Glutamatergic neuron (in vitro differentiated cells): ENCODE results near the gene CXCL5. TPM values are rescaled to one million over a fixed set of nuclear protein-coding genes. Genes with fewer than 3 reads are reported as not detected.

ENCODE experiments used
- DNase-seq: peaks from one replicate; pipeline ENCODE4 v3.0.0; 2022
- H3K27ac Mint-ChIP-seq: one replicate; pipeline ENCODE4 v1.8.0; 2020; ENCODE audit warnings: mild to moderate bottlenecking, mixed read lengths, inconsistent platforms; ENCODE audit not compliant: unreplicated experiment
- H3K27me3 Mint-ChIP-seq: one replicate; pipeline ENCODE4 v1.8.0; 2020; ENCODE audit warnings: mild to moderate bottlenecking, moderate library complexity, mixed read lengths, inconsistent platforms; ENCODE audit not compliant: unreplicated experiment
- H3K36me3 Mint-ChIP-seq: one replicate; pipeline ENCODE4 v1.8.0; 2020; ENCODE audit warnings: mild to moderate bottlenecking, mixed read lengths, inconsistent platforms; ENCODE audit not compliant: unreplicated experiment
- H3K4me1 Mint-ChIP-seq: one replicate; pipeline ENCODE4 v1.8.0; 2020; ENCODE audit warnings: mild to moderate bottlenecking, low read depth, mixed read lengths, inconsistent platforms; ENCODE audit not compliant: unreplicated experiment
- H3K4me3 Mint-ChIP-seq: one replicate; pipeline ENCODE4 v1.8.0; 2020; ENCODE audit warnings: mild to moderate bottlenecking, mixed read lengths, inconsistent platforms; ENCODE audit not compliant: unreplicated experiment
- H3K9me3 Mint-ChIP-seq: one replicate; pipeline ENCODE4 v1.8.0; 2020; ENCODE audit warnings: mild to moderate bottlenecking, moderate library complexity, mixed read lengths, inconsistent platforms; ENCODE audit not compliant: unreplicated experiment
- CTCF ChIP-seq: fragments of 200-600 bp; sonication (generic); IDR thresholded peaks from one replicate; pipeline ENCODE4 v1.5.0; 2021; ENCODE audit not compliant: partially characterized antibody, unreplicated experiment
- total RNA-seq: library from RNA; stranded (reverse); fragmentation: NEBNext Ultra II Directional; extraction: Animal tissue kit (Norgen Biotek cat#: 25700); gene quantifications from one replicate; pipeline ENCODE4 v1.2.1, GENCODE V29; 2021; ENCODE audit not compliant: unreplicated experiment

CXCL5 gene
- total RNA-seq, 1 donor from 2014 or later, result not detected

GRCh38 chr4:73945674-73946449 lies 52.6 kb downstream of the CXCL5 start:
- Mint-ChIP-seq H3K9me3 (peaks cover 1% of the 10 kb centered on the region), H3K27me3 (peaks cover 4% of the 10 kb centered on the region)
- TF ChIP-seq CTCF, result no peak

More at GRCh38 chr4:73945674-73946449, 52.6 kb downstream of the CXCL5 start:
- Mint-ChIP-seq H3K4me1 (peaks cover 13% of the 10 kb centered on the region), H3K4me3 (no peak overlapping the region), H3K27ac (no peak overlapping the region), H3K36me3 (no peaks in the 10 kb centered on the region)
- no peak for DNase-seq

Other genes with a start within 250 kb of the CXCL5 start
- gene CXCL6, start 162.0 kb downstream of the CXCL5 start, total RNA-seq, result not detected
- gene PF4V1, start 145.4 kb downstream of the CXCL5 start, total RNA-seq, result not detected
- not detected for gene CXCL1, start 129.3 kb downstream of the CXCL5 start, total RNA-seq
- gene PF4, start 16.6 kb downstream of the CXCL5 start, total RNA-seq, result not detected
- not detected for gene PPBP, start 10.5 kb downstream of the CXCL5 start, total RNA-seq
- 0.74 TPM for gene CXCL3, start 40.0 kb upstream of the CXCL5 start, total RNA-seq
- gene CXCL2, start 100.5 kb upstream of the CXCL5 start, total RNA-seq, result not detected
- gene MTHFD2L, start 159.4 kb upstream of the CXCL5 start, total RNA-seq, result 14.0 TPM